ENCODE data around the gene MAN1C1. TPM values are rescaled to one million over a fixed set of nuclear protein-coding genes. Genes with fewer than 3 reads are reported as not detected.
A peak's percentile ranks its signal among the peaks of the same experiment; 100 is the strongest.

The MAN1C1 gene
- total RNA-seq, 1 experiment from 2014 or later = 1.2 TPM

GRCh38 chr1:25619101-25619890 is 2.7 kb downstream of the MAN1C1 start:
- DNase-seq (ENCODE audit: low read depth, low spot score) (no peak), ATAC-seq (no peak)
- H3K27me3 ChIP-seq (ENCODE audit: insufficient read depth, low read length) = peaks cover 22% of the 10 kb centered on the region; the same call in 1 of the 2 replicates
- no peaks in the 10 kb centered on the region for H3K36me3 ChIP-seq (ENCODE audit: control insufficient read depth in 1 of 2, insufficient read depth in 2 of 2, low read length in 2 of 2)
- CTCF ChIA-PET = interaction anchor here (1.1 to 1.9 kb wide), 3 partner anchors 9 to 12 kb away, joined by 3 to 10 read pairs (median 4); no protein-coding TSS in a partner anchor
- RAD21 ChIA-PET (ENCODE audit: low non-redundant PET in 1 of 2, low total read pairs in 2 of 2, uncharacterized antibody in 2 of 2, unreplicated experiment in 2 of 2) = no interaction called here
- BruUV-seq (replicated peaks) = no TSS peak
- intact Hi-C loops (cut with micrococcal nuclease) = loop anchor here (5.0 kb wide), 1 partner anchor 178 kb away; no protein-coding TSS in a partner anchor
- H3K79me2 ChIP-seq (ENCODE audit: insufficient read depth, low read length) = no peaks in the 10 kb centered on the region
- POLR2A ChIA-PET = no interaction called here
- no peak overlapping the region for H3K4me2 ChIP-seq (ENCODE audit: low read length)
- no peak overlapping the region for H3K9ac ChIP-seq (ENCODE audit: low read length)
- no peaks in the 10 kb centered on the region for H4K20me1 ChIP-seq (ENCODE audit: insufficient read depth)
- no peak overlapping the region for H2AFZ ChIP-seq (ENCODE audit: low read depth, low read length, poor library complexity, severe bottlenecking)
- H3K9me2 ChIP-seq (ENCODE audit: insufficient read depth) = no peaks in the 10 kb centered on the region
- peaks cover 5 to 13% of the 10 kb centered on the region in 2 experiments; a peak in 3 of 4 replicates for H3K4me1 ChIP-seq (ENCODE audit: control insufficient read depth in 1 of 2, insufficient read depth in 2 of 2, low read length in 2 of 2)
- H3K4me3 ChIP-seq (replicated peaks in 1 of 2; ENCODE audit: low read depth in 1 of 2, low read length in 2 of 2) = no peak overlapping the region
- H3K9me3 ChIP-seq (ENCODE audit: control insufficient read depth in 1 of 2, insufficient read depth in 1 of 2, low read depth in 1 of 2, low read length in 2 of 2) = no peaks in the 10 kb centered on the region
- TF ChIP-seq, protein P1, sequence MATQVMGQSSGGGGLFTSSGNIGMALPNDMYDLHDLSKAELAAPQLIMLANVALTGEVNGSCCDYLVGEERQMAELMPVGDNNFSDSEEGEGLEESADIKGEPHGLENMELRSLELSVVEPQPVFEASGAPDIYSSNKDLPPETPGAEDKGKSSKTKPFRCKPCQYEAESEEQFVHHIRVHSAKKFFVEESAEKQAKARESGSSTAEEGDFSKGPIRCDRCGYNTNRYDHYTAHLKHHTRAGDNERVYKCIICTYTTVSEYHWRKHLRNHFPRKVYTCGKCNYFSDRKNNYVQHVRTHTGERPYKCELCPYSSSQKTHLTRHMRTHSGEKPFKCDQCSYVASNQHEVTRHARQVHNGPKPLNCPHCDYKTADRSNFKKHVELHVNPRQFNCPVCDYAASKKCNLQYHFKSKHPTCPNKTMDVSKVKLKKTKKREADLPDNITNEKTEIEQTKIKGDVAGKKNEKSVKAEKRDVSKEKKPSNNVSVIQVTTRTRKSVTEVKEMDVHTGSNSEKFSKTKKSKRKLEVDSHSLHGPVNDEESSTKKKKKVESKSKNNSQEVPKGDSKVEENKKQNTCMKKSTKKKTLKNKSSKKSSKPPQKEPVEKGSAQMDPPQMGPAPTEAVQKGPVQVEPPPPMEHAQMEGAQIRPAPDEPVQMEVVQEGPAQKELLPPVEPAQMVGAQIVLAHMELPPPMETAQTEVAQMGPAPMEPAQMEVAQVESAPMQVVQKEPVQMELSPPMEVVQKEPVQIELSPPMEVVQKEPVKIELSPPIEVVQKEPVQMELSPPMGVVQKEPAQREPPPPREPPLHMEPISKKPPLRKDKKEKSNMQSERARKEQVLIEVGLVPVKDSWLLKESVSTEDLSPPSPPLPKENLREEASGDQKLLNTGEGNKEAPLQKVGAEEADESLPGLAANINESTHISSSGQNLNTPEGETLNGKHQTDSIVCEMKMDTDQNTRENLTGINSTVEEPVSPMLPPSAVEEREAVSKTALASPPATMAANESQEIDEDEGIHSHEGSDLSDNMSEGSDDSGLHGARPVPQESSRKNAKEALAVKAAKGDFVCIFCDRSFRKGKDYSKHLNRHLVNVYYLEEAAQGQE (IDR thresholded peaks at IDR 0.05; ENCODE audit: low read depth) = no peak
- TF ChIP-seq RAD21 (IDR thresholded peaks at IDR 0.05; ENCODE audit: low read depth) (peak; percentile 41), ZBTB33 (IDR thresholded peaks at IDR 0.05; ENCODE audit: extremely low read depth, insufficient replicate concordance, low read length) (no peak), CBX3 (IDR thresholded peaks at IDR 0.05; ENCODE audit: low read depth) (no peak), JUND (IDR thresholded peaks at IDR 0.05) (no peak), FOSL1 (IDR thresholded peaks at IDR 0.05; ENCODE audit: low read depth) (no peak), CTCF (IDR thresholded peaks at IDR 0.05 in 2 of 3, conservative IDR thresholded peaks at IDR 0.05 in 1 of 3; ENCODE audit: borderline replicate concordance in 1 of 3, insufficient read depth in 1 of 3, low read depth in 2 of 3, low read length in 2 of 3) (peak in 2 of 3 experiments; percentile 70 to 77; a peak in 4 of 6 replicates)
- H3K27ac ChIP-seq (ENCODE audit: low read depth, low read length) = no peak overlapping the region

Data from HCT116 (cell line).